CD4-positive, alpha-beta T cell treated with Interleukin-17A for 4 hours (primary cell): ENCODE measurements around the gene MAP1LC3B.

Source experiments
- DNase-seq: peaks from one replicate; pipeline ENCODE4 v3.0.0-alpha.2; 2020; ENCODE audit warnings: mixed read lengths

The MAP1LC3B gene

DNA sequence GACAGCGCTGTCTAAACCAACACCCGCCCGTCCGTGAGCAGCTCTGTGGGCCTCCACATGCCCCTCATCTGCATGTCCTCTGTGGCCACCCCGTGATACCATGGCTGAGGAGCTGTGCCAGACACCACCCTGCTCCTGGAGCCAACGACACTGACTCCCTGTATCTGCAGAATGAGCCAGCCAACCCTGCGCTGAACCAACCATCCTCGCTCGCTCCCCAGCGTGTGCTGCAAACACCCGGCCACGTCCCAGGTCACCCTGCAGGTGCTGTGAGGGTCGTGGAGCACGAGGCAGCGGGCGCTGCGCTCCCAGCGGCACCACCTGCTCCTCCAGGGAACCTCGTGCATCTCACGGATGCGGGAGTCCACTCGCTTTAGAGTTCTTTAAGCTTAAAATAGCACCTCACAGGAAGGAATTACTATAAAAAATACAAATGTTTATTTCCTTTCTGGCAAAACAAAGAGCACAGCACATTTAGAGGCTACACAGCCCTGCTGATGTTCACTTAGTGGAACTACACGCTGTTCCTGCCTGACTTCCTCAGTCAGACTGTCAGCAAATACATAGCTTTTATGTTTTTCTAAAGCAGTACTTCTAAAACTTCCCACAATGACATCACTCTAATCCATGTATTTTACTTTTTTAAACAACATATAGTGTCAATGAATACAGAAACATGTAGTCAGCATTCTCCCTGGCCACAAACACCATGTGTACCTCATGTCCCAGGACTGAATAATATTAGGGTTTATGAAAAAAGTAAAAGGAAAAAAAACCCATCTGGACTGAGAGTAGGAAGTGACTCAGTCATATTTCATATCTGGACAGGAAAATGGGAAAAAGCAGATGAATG lies 43.5 kb downstream of the MAP1LC3B start:
- DNase-seq, result no peak

DNA sequence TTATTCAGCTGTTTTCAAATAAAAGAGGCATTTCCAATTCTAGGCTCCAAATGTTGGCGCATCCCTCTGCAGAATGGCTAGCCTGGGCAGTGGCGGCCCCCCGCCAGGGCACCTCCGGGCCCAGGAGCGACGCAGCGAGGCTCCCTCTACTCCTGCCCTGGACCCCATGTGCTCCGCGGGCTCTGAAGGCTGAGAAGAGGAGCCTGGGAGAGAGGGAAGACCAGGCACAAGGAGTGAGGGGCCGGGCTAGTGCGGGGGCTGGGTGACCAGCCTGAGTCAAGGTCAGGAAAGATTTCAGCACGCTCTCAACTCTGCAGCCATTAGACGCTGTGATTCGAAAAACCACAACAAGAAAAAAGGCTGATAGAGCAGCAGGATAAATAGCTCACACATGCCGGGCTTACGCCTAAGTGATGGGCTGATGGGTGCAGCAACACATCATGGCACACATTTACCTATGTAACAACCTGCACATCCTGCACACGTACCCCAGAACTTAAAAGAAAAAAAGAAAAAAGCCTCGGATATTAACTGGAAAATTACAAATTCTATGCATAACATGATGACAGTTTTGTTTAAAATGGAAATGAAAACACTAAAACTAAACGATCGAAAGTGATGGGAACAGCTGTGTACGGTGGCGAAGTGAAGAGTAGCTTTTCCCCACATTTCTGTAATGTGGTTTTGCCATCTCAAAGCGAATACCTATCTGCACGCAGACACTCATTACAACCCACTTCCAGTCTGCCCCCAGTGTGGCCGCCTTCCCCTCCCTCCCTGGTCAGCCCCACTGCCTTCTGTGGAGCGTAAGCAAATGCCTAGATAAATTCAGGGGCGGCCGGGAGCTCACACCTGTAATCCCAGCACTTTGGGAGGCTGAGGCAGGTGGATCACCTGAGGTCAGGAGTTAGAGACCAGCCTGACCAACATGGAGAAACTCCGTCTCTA lies 44.4 kb downstream of the MAP1LC3B start:
- peak; percentile 20 for DNase-seq

GRCh38 chr16:87437327-87437726 lies 45.2 kb downstream of the MAP1LC3B start:
- DNase-seq, result no peak

GRCh38 chr16:87437911-87438610 lies 45.9 kb downstream of the MAP1LC3B start:
- DNase-seq, result no peak

DNA sequence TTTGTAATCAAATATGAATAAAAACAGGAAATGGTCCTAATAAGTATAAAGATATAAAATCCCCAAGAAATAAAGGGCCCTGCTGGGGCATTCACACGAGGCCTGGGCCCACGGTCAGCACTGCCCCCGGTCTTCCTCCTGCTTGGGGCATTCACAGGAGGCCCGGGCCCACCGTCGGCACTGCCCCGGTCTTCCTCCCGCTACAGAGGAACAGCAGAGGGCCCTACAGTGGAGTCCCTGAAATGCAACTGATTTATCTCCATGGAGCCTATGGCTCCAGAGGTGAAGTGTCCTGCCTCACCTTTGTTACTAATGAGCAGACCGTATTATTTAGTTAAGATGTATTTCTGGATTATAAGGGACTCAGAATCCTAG lies 46.5 kb downstream of the MAP1LC3B start:
- no peak for DNase-seq

- no peak for DNase-seq
Measured at GRCh38 chr16:87439926-87440325, 47.8 kb downstream of the MAP1LC3B start.

DNA sequence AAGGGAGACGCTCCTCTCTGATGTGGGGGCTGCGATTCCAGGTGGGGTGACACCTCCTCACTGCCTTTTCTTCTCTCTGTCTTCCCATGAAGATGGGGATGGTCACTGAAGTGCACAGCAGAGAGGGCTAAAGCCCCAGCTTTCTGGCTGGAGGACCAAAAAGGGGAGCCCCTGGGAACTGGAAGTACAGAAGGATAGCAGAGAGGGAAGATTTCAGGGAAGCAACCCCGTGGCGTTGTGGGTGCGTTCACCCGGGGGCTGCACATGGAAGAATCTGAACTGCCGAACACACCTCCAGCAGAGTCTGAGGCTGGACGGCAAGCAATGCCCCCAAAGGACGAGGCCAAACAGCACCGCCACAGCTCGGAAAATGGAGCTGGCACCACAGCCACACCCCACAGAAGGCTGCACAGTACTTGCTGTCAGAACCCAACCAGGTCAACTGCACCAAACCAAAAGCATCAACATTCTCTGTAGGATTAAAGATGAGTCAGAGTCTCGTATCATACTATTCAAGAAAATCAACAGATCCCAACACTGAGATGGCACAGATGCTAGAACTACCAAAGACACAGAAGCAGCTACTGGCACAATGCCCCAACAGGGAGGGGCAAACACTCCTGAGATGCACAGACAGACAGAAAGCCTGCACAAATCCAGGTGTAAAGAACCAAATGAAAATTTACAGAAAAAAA lies 49.9 kb downstream of the MAP1LC3B start:
- no peak for DNase-seq

DNA sequence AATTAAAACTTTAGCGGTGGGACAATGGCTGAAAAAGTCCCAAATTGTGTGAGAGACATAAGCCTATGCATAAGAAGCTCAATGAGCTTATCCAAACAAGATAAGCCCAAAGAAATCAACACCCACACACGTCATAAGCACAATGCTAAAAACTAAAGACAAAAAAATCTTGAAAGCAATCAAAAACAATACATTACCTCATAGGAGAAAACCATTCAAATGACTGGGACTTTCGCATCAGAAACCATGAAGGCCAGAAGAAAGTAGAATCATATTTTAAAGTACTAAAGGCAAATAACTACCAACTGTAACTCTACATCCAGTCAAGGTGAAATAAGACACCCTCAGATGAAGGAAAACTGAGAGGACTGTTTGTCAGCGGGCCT lies 50.4 kb downstream of the MAP1LC3B start:
- DNase-seq, result no peak

DNA sequence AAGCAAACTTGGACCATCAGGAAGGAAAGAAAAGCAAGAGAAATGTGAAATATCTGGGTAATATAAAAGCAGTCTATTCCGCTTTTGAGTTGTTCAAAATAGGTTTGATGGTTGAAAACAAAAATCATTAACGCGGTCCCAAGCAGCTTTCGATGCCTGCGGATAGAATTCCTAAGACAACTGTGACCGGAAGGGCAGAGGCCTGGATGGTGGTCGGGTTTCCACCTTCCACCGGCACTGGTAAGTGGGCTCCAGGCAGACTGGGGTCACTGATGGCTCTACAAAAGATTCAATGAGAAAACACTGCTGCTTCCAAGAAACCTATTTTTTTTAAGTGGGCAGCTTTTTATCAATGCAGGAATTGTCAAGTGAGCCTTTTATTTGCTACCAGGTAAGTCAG lies 50.9 kb downstream of the MAP1LC3B start:
- no peak for DNase-seq

DNA sequence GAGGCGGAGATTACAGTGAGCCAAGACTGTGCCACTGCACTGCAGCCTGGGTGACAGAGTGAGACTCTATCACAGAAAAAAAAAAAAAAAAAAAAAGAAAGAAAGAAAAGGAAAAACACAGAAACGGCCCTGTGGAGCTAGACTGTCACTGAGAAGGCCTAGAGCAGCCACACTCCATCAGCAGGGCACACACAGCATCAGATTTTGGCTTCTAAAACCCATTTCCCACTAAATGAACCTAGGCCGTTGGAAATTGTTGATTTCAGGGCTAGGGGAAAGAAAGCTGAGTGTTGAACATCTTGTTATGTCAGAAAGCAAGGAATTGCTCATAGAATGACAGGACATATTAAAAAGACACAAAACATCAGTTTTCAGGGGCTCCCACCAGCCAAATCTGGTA lies 51.8 kb downstream of the MAP1LC3B start:
- DNase-seq, result no peak

DNA sequence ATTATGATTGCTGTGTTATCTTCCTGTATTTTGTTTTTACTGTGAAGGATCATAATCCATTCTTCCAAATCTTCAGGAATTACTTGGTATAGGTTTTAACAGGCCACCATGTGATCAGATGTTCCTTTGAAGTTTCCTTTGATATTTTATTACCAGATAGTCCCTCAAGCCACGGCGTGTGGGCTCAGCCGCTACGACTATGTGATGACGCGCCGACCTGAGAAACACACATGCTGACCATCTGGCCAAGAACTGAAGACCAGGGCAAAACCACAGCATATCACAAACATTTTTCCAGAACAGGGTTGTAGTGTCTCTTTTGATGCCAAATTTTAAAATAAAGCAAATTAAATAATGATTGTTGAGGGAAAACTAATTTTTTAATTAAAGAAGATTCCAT lies 53.4 kb downstream of the MAP1LC3B start:
- no peak for DNase-seq

DNA sequence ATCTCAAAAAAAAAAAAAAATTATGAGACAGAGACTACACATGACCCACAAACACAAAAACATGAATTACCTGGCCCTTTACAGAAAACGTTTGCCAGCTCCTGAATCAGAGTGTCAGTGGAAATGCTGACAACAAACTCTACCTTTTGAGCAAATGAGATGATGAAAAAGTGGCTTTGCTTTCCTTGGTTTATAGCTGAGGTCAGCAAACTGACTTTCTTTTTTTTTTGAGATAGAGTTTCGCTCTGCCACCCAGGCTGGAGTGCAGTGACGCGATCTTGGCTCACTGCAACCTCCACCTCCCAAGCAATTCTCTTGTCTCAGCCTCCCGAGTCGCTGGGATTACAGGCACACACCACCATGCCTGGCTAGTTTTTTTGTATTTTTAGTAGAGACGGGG lies 54.3 kb downstream of the MAP1LC3B start:
- no peak for DNase-seq

GRCh38 chr16:87447323-87447722 lies 55.2 kb downstream of the MAP1LC3B start:
- no peak for DNase-seq

DNA sequence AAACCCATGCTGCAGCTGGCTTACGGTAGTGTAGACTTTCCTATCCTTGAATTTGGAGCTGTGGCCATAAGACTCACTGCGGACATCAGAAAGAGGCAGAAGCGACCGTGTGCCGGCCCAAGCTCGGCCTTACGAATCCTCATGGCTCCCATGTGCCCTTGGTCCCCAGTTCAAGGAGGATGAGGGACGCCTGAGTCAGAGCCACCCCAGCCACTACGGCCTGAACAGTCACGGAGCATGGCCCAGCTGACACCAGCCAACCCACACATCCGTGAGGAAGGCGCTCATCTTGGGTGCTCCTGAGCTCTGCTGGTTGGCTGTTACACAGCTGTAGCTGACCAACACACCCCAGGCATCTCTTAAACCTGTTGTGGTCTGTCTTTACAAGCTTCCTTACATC lies 56.7 kb downstream of the MAP1LC3B start:
- no peak for DNase-seq

- no peak for DNase-seq
Measured at GRCh38 chr16:87451563-87452210, 59.6 kb downstream of the MAP1LC3B start.

DNA sequence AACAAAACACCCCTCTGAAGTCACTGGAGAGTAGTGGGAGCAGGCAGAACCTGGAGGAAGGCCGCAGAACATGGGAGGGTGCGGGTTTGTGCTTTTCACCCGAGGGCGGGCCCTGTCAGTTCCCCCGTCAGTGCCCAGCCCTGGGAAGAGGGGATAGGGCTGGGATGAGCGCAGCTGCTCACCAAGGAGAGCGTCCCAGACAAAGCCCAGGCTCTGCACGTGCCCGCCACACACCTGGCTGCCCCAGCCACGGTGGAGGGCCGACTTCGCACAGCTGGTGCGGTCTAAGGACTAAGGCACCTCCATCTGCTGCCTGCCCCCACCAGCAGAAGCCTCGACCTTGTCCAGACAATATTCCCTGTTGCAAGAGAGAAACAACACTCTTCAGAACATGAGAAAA lies 61.2 kb downstream of the MAP1LC3B start:
- DNase-seq, result no peak
